GM12878 (cell line): ENCODE data around the gene AIP. TPM values are rescaled to one million over a fixed set of nuclear protein-coding genes. Genes with fewer than 3 reads are reported as not detected.

Experiments used
- ATAC-seq: fragments of 200-7000 bp; cut with Tn5 transposase; 3 replicates; pipeline ENCODE4 v1.9.1; 2020; ENCODE audit warnings: mild to moderate bottlenecking, moderate library complexity
- BruUV-seq: library from RNA; stranded (reverse); fragments of 400-500 nt; replicated peaks from 2 replicates; lab custom pipeline; 2021; lab: Mats Ljungman, UMichigan
- CTCF ChIA-PET: fragments of 300-600 bp; sonication (Branson Sonifier 250); formaldehyde crosslinking; extraction: SDS; loops from one replicate; lab custom pipeline; 2021; ENCODE audit warnings: inconsistent platforms; lab: Yijun Ruan, JAX
- POLR2A ChIA-PET: fragments of 350-600 bp; formaldehyde crosslinking; extraction: SDS; loops from one replicate; lab custom pipeline; 2021; ENCODE audit warnings: inconsistent platforms; lab: Charles Lee
- RAD21 ChIA-PET: fragments of 300-600 bp; sonication (Branson Sonifier 250); formaldehyde crosslinking; loops from one replicate; lab custom pipeline; 2023; ENCODE audit warnings: antibody characterized with exemption; ENCODE audit not compliant: unreplicated experiment; lab: Charles Lee
- SMC1A ChIA-PET: fragments of 300-600 bp; sonication (Branson Sonifier 250); formaldehyde crosslinking; loops from one replicate; lab custom pipeline; 2023; ENCODE audit not compliant: unreplicated experiment, uncharacterized antibody; lab: Charles Lee
- DNase-seq: peaks from one replicate; pipeline ENCODE4 v3.0.0-alpha.2; 2011; ENCODE audit warnings: low read depth, low spot score
- FAIRE-seq: peaks from 3 replicates; lab custom pipeline; 2011; peaks lifted over from hg19 to GRCh38; lab: Jason Lieb, UNC
- H2AFZ ChIP-seq: 2 replicates; pipeline ENCODE4 v1.6.0; 2011; ENCODE audit warnings: low read depth, low read length, control low read depth; ENCODE audit not compliant: control insufficient read depth
- H3K27ac ChIP-seq: 2 replicates; pipeline ENCODE4 v1.5.1; 2011; ENCODE audit warnings: control low read depth; ENCODE audit not compliant: control insufficient read depth, insufficient read depth
- H3K27me3 ChIP-seq, 2 experiments: replicated peaks in 1 of 2; 2 replicates each; pipeline versions ENCODE4 v1.6.0 to v1.6.1; 2011; ENCODE audit warnings: low read length in 1 of 2; ENCODE audit not compliant: control insufficient read depth in 2 of 2, insufficient read depth in 2 of 2
- H3K36me3 ChIP-seq, 2 experiments: 2 replicates each; pipeline ENCODE4 v1.5.1; 2011; ENCODE audit warnings: low read length in 1 of 2; ENCODE audit not compliant: control insufficient read depth in 2 of 2, insufficient read depth in 2 of 2
- H3K4me1 ChIP-seq: 2 replicates; pipeline ENCODE4 v1.6.1; 2011; ENCODE audit warnings: mild to moderate bottlenecking, low read length, moderate library complexity, mixed read lengths; ENCODE audit not compliant: control insufficient read depth, insufficient read depth
- H3K4me2 ChIP-seq: 2 replicates; pipeline ENCODE4 v1.6.0; 2011; ENCODE audit warnings: control low read depth; ENCODE audit not compliant: control insufficient read depth, insufficient read depth
- H3K4me3 ChIP-seq: fragments of 200-600 bp; sonication (generic); 2 replicates; pipeline ENCODE4 v1.5.1; 2016
- H3K79me2 ChIP-seq: 2 replicates; pipeline ENCODE4 v1.6.0; 2011; ENCODE audit warnings: low read length; ENCODE audit not compliant: control insufficient read depth, insufficient read depth
- H3K9ac ChIP-seq: 2 replicates; pipeline ENCODE4 v1.8.0; 2011; ENCODE audit warnings: low read length, control low read depth, mixed read lengths; ENCODE audit not compliant: control insufficient read depth, insufficient read depth
- H3K9me3 ChIP-seq: replicated peaks from 3 replicates; pipeline ENCODE4 v1.5.1; 2011; ENCODE audit warnings: mild to moderate bottlenecking, low read length; ENCODE audit not compliant: control insufficient read depth, insufficient read depth
- H4K20me1 ChIP-seq: 2 replicates; pipeline ENCODE4 v1.6.0; 2011; ENCODE audit not compliant: control insufficient read depth, insufficient read depth
- CREB1 ChIP-seq: IDR thresholded peaks from 2 replicates; pipeline ENCODE4 v1.6.1; 2012; ENCODE audit warnings: low read depth, mild to moderate bottlenecking, inconsistent platforms
- CREM ChIP-seq: IDR thresholded peaks from 2 replicates; pipeline ENCODE4 v1.6.1; 2014; ENCODE audit warnings: antibody characterized with exemption, low read depth
- DPF2 ChIP-seq: fragments of 450-650 bp; IDR thresholded peaks from 2 replicates; pipeline ENCODE4 v1.6.1; 2017; ENCODE audit warnings: mild to moderate bottlenecking
- FOXM1 ChIP-seq: IDR thresholded peaks from 2 replicates; pipeline ENCODE4 v1.6.1; 2012; ENCODE audit warnings: low read depth, mild to moderate bottlenecking, inconsistent platforms, low read length, moderate library complexity
- HDAC2 ChIP-seq: fragments of 200-600 bp; sonication (generic); IDR thresholded peaks from 2 replicates; pipeline ENCODE4 v1.6.1; 2017
- IKZF1 ChIP-seq: fragments of 450-650 bp; conservative IDR thresholded peaks from 2 replicates; pipeline ENCODE4 v1.6.1; 2017; ENCODE audit warnings: antibody characterized with exemption, mild to moderate bottlenecking
- IRF4 ChIP-seq: IDR thresholded peaks from 2 replicates; pipeline ENCODE4 v1.6.1; 2011; ENCODE audit warnings: low read depth, low read length
- MEF2B ChIP-seq: fragments of 450-650 bp; IDR thresholded peaks from 2 replicates; pipeline ENCODE4 v1.6.1; 2018; ENCODE audit warnings: mild to moderate bottlenecking, moderate library complexity; ENCODE audit not compliant: partially characterized antibody, poor library complexity, severe bottlenecking
- PAX8 ChIP-seq: fragments of 450-650 bp; IDR thresholded peaks from 2 replicates; pipeline ENCODE4 v1.6.1; 2017; ENCODE audit warnings: mild to moderate bottlenecking, moderate library complexity
- POLR2AphosphoS2 ChIP-seq: IDR thresholded peaks from 2 replicates; pipeline ENCODE4 v1.6.1; 2011; ENCODE audit warnings: low read depth, mild to moderate bottlenecking, low read length, improper control_type of control experiment, moderate library complexity
- POU2F2 ChIP-seq: IDR thresholded peaks from 3 replicates; pipeline ENCODE4 v1.6.1; 2011; ENCODE audit warnings: low read depth, mild to moderate bottlenecking, low read length, borderline replicate concordance
- RAD51 ChIP-seq: fragments of 450-650 bp; IDR thresholded peaks from 2 replicates; pipeline ENCODE4 v1.6.1; 2016; ENCODE audit warnings: moderate library complexity, mild to moderate bottlenecking, inconsistent platforms
- RBBP5 ChIP-seq: fragments of 200-600 bp; sonication (generic); conservative IDR thresholded peaks from 2 replicates; pipeline ENCODE4 v1.6.1; 2016
- STAT3 ChIP-seq: IDR thresholded peaks from 2 replicates; pipeline ENCODE4 v1.6.1; 2011; ENCODE audit warnings: low read depth, low read length, improper control_type of control experiment
- ZBED1 ChIP-seq: IDR thresholded peaks from 2 replicates; pipeline ENCODE4 v1.6.1; 2016; ENCODE audit warnings: borderline replicate concordance
- ZNF384 ChIP-seq: IDR thresholded peaks from 2 replicates; pipeline ENCODE4 v1.6.1; 2012; ENCODE audit warnings: low read depth, mild to moderate bottlenecking, low read length, improper control_type of control experiment, borderline replicate concordance
- WGBS: methylation state at CpG from one replicate; pipeline ENCODE4 v1.1.6; 2016; ENCODE audit warnings: low lambda C conversion rate; ENCODE audit not compliant: insufficient replicate concordance, insufficient coverage; ENCODE audit errors: missing lambda C conversion rate; 5-methylcytosine and 5-hydroxymethylcytosine counted together
- in situ Hi-C: fragments of 300-500 bp; cut with MboI; formaldehyde crosslinking; loops from 9 replicates; pipeline ENCODE4 v1.14.3; 2018; ENCODE audit warnings: mixed read lengths
- intact Hi-C: fragments of 100-400 bp; cut with micrococcal nuclease; formaldehyde crosslinking; loops from one replicate; pipeline ENCODE4 v1.14.2; 2022; ENCODE audit not compliant: unreplicated experiment
- polyA plus RNA-seq, 11 experiments: library from polyadenylated mRNA; depleted of rRNA in 4 of 11; unstranded in 6 of 11; stranded (reverse) in 5 of 11; fragments of >200 nt; fragmentation: Nextera tagmentation in 4 of 11; fragmentation: Illumina TruSeq in 1 of 11; extraction: Ambion mirVana in 4 of 11; extraction: Trizol in 1 of 11; gene quantifications; 1 replicate in 1 of 11; 2 replicates in 10 of 11; pipeline versions ENCODE4 v1.2.1 to v1.2.3, GENCODE V29; 2011 to 2016; ENCODE audit warnings: inconsistent platforms in 2 of 11, missing spikeins in 2 of 11, low read depth in 1 of 11
- total RNA-seq, 4 experiments: library from RNA; depleted of rRNA in 3 of 4; stranded (reverse); fragments of >200 nt in 3 of 4; fragmentation: Illumina TruSeq in 1 of 4; extraction: Trizol in 1 of 4; gene quantifications; 2 replicates each; pipeline versions ENCODE4 v1.2.1 to v1.2.3, GENCODE V29; 2013 to 2021
- TF ChIP-seq, protein P1 (sequence below): fragments of 450-650 bp; conservative IDR thresholded peaks from 2 replicates; pipeline ENCODE4 v1.6.1; 2017; ENCODE audit warnings: mild to moderate bottlenecking, moderate library complexity
- TF ChIP-seq, protein P2 (sequence below): fragments of 450-650 bp; IDR thresholded peaks from 2 replicates; pipeline ENCODE4 v1.6.1; 2016; ENCODE audit warnings: mild to moderate bottlenecking
- TF ChIP-seq, protein P3 (sequence below): fragments of 450-650 bp; IDR thresholded peaks from 2 replicates; pipeline ENCODE4 v1.6.1; 2017; ENCODE audit warnings: borderline replicate concordance

The AIP gene
- total and polyA plus RNA-seq, 10 of the 15 experiments (the other 5 are each of a cell fraction or from before 2014, with no cell fraction given) = 12.6 to 164 (median 104) TPM

DNA sequence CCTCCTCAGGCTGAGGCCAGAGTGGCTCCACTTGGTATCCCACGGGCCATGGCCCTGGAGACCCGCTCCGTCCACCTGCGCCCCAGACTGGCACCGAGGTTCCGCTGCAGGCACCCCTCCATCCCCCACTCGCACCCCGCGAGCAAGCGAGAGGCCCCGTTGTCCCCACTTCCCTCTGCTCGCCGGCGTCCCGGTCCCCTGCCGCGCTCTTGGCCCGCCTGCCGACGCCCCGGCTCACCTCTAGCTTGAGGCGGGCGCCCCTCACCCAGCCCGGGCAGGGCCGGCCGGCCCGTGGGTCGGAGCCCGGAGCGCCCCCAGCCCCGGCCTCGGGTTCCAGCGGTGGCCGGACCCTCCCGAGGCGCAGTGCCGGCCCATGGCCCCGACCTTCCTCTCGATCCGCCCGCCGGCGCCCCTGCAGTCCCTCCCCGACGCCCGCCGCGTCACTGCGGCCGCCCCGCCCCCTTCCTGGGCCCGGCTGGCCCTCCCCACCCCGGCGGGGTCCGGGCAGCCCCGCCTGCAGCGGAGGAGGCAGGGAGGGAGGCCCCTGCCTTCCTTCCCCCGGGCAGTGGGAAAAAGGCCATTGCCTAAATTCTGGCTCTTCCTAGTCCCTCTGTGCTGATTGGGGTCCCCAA, 22.2 kb downstream of the AIP start, which contains the start of gene PITPNM1:
Gene PITPNM1, minus strand, starts transcription at position 414 of the 632 bp plus-strand sequence. CDS start 1,183 bp downstream, outside the sequence.
- H3K79me2 ChIP-seq = peaks cover 32% of the 10 kb centered on the region
- SMC1A ChIA-PET = interaction anchor here (0.6 to 4.3 kb wide), 9 partner anchors 18 to 151 kb away, joined by 3 to 23 read pairs (median 4); partner anchors contain the start of genes PPP1CA, PTPRCAP and RAD9A
- H2AFZ ChIP-seq = peak within 1 kb of the TSS; percentile 67
- in situ Hi-C loops = no loop called here
- no peaks in the 10 kb centered on the region for H3K9me3 ChIP-seq
- RAD21 ChIA-PET = interaction anchor here (0.7 to 2.8 kb wide), 18 partner anchors 16 to 153 kb away, joined by 3 to 19 read pairs (median 3); partner anchors contain the start of genes AIP, POLD4, PPP1CA and PTPRCAP
- H3K4me2 ChIP-seq = peak within 1 kb of the TSS; percentile 99
- H3K9ac ChIP-seq = peak within 1 kb of the TSS; percentile 73
- no peaks in the 10 kb centered on the region for H4K20me1 ChIP-seq
- FAIRE-seq (no peak), ATAC-seq (peak; percentile 54), DNase-seq (no peak)
- BruUV-seq = no TSS peak
- CTCF ChIA-PET = interaction anchor here (0.6 to 2.9 kb wide), 14 partner anchors 13 to 159 kb away, joined by 3 to 30 read pairs (median 4); partner anchors contain the start of genes PPP1CA and TBC1D10C
- H3K27me3 ChIP-seq = no peaks in the 10 kb centered on the region
- peaks cover 27% of the 10 kb centered on the region for H3K4me1 ChIP-seq
- H3K36me3 ChIP-seq = peaks cover 0 to 3% of the 10 kb centered on the region in 2 experiments; a peak in 2 of 4 replicates
- WGBS = 2% methylated on average over 48 of the region's 58 CpGs
- POLR2A ChIA-PET = interaction anchor here (0.8 to 2.3 kb wide), 6 partner anchors 20 to 152 kb away, joined by 3 to 14 read pairs (median 4); partner anchors contain the start of genes POLD4, PPP1CA, TBC1D10C and TMEM134
- intact Hi-C loops = loop anchor here (5.0 kb wide), 2 partner anchors 52 to 72 kb away; no protein-coding TSS in a partner anchor
- peak within 1 kb of the TSS; percentile 94 for H3K4me3 ChIP-seq
- peak within 1 kb of the TSS; percentile 82 for H3K27ac ChIP-seq
- no peak for TF ChIP-seq IRF4
- no peak for TF ChIP-seq RBBP5
- TF ChIP-seq PAX8 = no peak
- TF ChIP-seq POLR2AphosphoS2 = no peak
- TF ChIP-seq CREB1 = peak; percentile 79
- no peak for TF ChIP-seq DPF2
- TF ChIP-seq, protein P1, sequence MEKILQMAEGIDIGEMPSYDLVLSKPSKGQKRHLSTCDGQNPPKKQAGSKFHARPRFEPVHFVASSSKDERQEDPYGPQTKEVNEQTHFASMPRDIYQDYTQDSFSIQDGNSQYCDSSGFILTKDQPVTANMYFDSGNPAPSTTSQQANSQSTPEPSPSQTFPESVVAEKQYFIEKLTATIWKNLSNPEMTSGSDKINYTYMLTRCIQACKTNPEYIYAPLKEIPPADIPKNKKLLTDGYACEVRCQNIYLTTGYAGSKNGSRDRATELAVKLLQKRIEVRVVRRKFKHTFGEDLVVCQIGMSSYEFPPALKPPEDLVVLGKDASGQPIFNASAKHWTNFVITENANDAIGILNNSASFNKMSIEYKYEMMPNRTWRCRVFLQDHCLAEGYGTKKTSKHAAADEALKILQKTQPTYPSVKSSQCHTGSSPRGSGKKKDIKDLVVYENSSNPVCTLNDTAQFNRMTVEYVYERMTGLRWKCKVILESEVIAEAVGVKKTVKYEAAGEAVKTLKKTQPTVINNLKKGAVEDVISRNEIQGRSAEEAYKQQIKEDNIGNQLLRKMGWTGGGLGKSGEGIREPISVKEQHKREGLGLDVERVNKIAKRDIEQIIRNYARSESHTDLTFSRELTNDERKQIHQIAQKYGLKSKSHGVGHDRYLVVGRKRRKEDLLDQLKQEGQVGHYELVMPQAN = peak; percentile 73; the same call in 1 of the 2 replicates
- 0 out of 2 replicates have a peak, but pooled peaks have one; percentile 28 for TF ChIP-seq CREM
- TF ChIP-seq, protein P2, sequence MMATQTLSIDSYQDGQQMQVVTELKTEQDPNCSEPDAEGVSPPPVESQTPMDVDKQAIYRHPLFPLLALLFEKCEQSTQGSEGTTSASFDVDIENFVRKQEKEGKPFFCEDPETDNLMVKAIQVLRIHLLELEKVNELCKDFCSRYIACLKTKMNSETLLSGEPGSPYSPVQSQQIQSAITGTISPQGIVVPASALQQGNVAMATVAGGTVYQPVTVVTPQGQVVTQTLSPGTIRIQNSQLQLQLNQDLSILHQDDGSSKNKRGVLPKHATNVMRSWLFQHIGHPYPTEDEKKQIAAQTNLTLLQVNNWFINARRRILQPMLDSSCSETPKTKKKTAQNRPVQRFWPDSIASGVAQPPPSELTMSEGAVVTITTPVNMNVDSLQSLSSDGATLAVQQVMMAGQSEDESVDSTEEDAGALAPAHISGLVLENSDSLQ = no peak
- no peak for TF ChIP-seq RAD51
- no peak for TF ChIP-seq STAT3
- TF ChIP-seq MEF2B = no peak
- no peak for TF ChIP-seq HDAC2
- no peak for TF ChIP-seq ZBED1
- no peak for TF ChIP-seq ZNF384
- TF ChIP-seq, protein P3, sequence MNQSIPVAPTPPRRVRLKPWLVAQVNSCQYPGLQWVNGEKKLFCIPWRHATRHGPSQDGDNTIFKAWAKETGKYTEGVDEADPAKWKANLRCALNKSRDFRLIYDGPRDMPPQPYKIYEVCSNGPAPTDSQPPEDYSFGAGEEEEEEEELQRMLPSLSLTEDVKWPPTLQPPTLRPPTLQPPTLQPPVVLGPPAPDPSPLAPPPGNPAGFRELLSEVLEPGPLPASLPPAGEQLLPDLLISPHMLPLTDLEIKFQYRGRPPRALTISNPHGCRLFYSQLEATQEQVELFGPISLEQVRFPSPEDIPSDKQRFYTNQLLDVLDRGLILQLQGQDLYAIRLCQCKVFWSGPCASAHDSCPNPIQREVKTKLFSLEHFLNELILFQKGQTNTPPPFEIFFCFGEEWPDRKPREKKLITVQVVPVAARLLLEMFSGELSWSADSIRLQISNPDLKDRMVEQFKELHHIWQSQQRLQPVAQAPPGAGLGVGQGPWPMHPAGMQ = no peak
- no peak for TF ChIP-seq FOXM1
- TF ChIP-seq IKZF1 = peak; percentile 56
- TF ChIP-seq POU2F2 = no peak
